Activated CD4-positive, alpha-beta T cell treated with anti-CD3 and anti-CD28 coated beads for 36 hours (primary cell): Measurements from ENCODE around the gene KIF3B. TPM values are rescaled to one million over a fixed set of nuclear protein-coding genes. Genes with fewer than 3 reads are reported as not detected.
A peak's percentile ranks its signal among the peaks of the same experiment; 100 is the strongest.
"Not testable (repeated sequence)": the region's sequence is repeated elsewhere in the genome, so short reads cannot be mapped to it uniquely, and the experiment has no call there.

Experiments
- ATAC-seq: fragments of 200-7000 bp; cut with Tn5 transposase; one replicate; pipeline ENCODE4 v1.10.0; 2021; ENCODE audit warnings: mild to moderate bottlenecking, moderate library complexity
- CTCF ChIA-PET: fragments of 350-600 bp; sonication (Branson Sonifier 250); formaldehyde crosslinking; loops from one replicate; lab custom pipeline; 2021; ENCODE audit warnings: antibody characterized with exemption; lab: Charles Lee
- POLR2A ChIA-PET: fragments of 350-600 bp; sonication (Branson Sonifier 250); formaldehyde crosslinking; loops from one replicate; lab custom pipeline; 2021; ENCODE audit warnings: antibody characterized with exemption, inconsistent platforms; lab: Charles Lee
- DNase-seq: peaks from one replicate; pipeline ENCODE4 v3.0.0-alpha.2; 2020
- H3K27ac Mint-ChIP-seq: one replicate; pipeline ENCODE4 v1.8.0; 2021; ENCODE audit warnings: mixed read lengths
- H3K27me3 Mint-ChIP-seq: one replicate; pipeline ENCODE4 v1.8.0; 2021; ENCODE audit warnings: mixed read lengths
- H3K36me3 Mint-ChIP-seq: one replicate; pipeline ENCODE4 v1.8.0; 2021; ENCODE audit warnings: low read depth, mixed read lengths
- H3K4me1 Mint-ChIP-seq: one replicate; pipeline ENCODE4 v1.8.0; 2021; ENCODE audit warnings: mixed read lengths
- H3K4me3 Mint-ChIP-seq: one replicate; pipeline ENCODE4 v1.8.0; 2021; ENCODE audit warnings: mild to moderate bottlenecking, moderate library complexity, mixed read lengths
- H3K9me3 Mint-ChIP-seq: one replicate; pipeline ENCODE4 v1.8.0; 2021; ENCODE audit warnings: low read depth, mixed read lengths
- intact Hi-C, 2 experiments: fragments of 100-400 bp; cut with DNase I in 1 of 2; cut with micrococcal nuclease in 1 of 2; formaldehyde crosslinking; loops; one replicate each; pipeline versions ENCODE4 v1.14.2 to v1.15.1; 2022 to 2024; cut with DNase I, micrococcal nuclease
- total RNA-seq, 2 experiments: library from RNA; stranded (reverse); gene quantifications; one replicate each; pipeline ENCODE4 v1.2.3, GENCODE V29; 2021

Gene KIF3B
- total RNA-seq, 2 experiments from 2014 or later = 39.9 to 40.7 TPM

DNA sequence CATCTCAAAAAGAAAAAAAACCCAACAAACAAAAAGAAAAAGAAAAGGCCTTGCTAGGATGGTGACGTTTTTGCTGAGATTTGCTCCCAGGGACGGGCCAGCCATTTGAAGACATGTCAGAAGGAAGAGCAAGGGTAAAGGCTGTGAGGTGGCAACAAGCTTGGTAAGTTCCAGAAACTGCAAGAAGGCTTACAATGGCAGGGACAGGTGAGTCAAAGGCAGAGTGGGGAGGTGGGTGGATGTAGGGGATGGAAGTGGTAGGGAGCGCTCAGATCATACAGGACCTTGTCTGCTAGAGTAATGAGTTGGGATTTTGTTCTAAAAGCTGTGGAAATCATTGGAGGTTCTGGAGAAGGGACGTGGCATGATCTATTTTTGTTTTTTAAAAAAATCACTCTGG lies 4.3 kb downstream of the KIF3B start:
- ATAC-seq (no peak), DNase-seq (peak; percentile 68)
- peaks cover 87% of the 10 kb centered on the region for H3K4me1 Mint-ChIP-seq
- ChIA-PET CTCF (interaction anchor here (0.7 kb wide), 1 partner anchor 196 kb away, joined by 4 read pairs; no protein-coding TSS in a partner anchor), POLR2A (interaction anchor here (1.6 kb wide), 1 partner anchor 78 kb away, joined by 4 read pairs; no protein-coding TSS in a partner anchor)
- intact Hi-C loops = no loop called here
- H3K27me3 Mint-ChIP-seq = no peaks in the 10 kb centered on the region
- H3K36me3 Mint-ChIP-seq = peaks cover 55% of the 10 kb centered on the region
- no peaks in the 10 kb centered on the region for H3K9me3 Mint-ChIP-seq
- peak overlapping the region; percentile 90 for H3K27ac Mint-ChIP-seq
- peak overlapping the region; percentile 30 for H3K4me3 Mint-ChIP-seq

DNA sequence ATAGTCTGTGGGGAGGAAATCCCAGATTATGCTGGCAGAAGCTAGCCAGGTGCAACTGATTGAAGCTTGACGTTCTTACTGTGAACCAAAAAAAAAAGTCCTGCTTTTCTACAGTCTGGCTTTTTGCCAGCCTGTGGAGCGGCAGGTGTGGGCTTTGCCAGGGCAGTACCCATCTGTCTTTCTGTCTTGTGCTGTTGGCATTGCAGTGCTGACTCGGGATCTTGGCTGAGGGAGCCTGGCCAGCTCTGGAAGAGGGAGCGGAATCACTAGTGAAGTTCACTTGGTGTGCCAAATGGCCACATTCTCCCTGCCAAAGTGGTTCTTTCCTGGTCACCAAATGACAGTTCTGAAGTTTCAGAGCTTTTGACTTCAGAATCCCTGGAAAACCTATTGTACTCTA lies 5.0 kb downstream of the KIF3B start:
- ChIA-PET POLR2A (interaction anchor here (1.6 kb wide), 1 partner anchor 79 kb away, joined by 4 read pairs; no protein-coding TSS in a partner anchor), CTCF (interaction anchor here (0.7 to 1.1 kb wide), 3 partner anchors 9 to 196 kb away, joined by 3 to 4 read pairs (median 3); no protein-coding TSS in a partner anchor)
- ATAC-seq (no peak), DNase-seq (no peak)
- Mint-ChIP-seq H3K4me1 (peaks cover 87% of the 10 kb centered on the region), H3K9me3 (no peaks in the 10 kb centered on the region), H3K36me3 (peaks cover 55% of the 10 kb centered on the region), H3K27me3 (no peaks in the 10 kb centered on the region), H3K27ac (peak overlapping the region; percentile 90), H3K4me3 (peak overlapping the region; percentile 30)
- intact Hi-C loops = no loop called here

DNA sequence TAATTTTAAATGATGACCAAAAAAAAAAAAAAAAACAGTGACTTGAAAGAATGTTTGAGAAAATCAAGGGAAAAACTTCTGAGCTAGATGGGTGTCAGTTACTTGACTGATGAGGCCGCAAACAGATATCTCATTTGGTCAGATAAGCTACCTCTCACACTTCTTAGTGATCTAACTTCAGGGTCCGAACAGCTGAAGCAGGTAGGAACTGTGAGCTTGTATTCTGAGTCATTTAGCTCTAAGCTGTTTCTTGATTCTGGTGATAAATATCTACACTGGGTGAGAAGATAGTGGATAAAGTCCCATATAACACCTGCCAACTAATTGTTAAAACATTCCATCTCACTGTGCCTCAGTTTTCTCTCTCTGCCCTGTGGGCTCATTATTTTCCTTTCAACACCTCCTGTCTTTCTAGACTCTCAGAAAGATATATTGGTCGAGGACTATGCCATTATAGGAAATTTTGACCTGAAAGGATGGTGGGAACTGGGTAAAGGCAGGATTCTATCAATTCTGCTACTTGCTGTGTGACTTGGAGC lies 7.7 kb downstream of the KIF3B start:
- intact Hi-C loops = loop anchor here (1.0 to 2.0 kb wide), 7 partner anchors 33 to 81 kb away; partner anchors contain the start of gene ASXL1 (in 1 of the 2)
- CTCF ChIA-PET = interaction anchor here (0.9 to 3.1 kb wide), 9 partner anchors 9 to 223 kb away, joined by 3 to 13 read pairs (median 7); partner anchors contain the start of gene KIF3B
- H3K9me3 Mint-ChIP-seq = no peaks in the 10 kb centered on the region
- H3K4me3 Mint-ChIP-seq = peak overlapping the region; percentile 58
- POLR2A ChIA-PET = interaction anchor here (0.5 to 2.9 kb wide), 14 partner anchors 8 to 743 kb away, joined by 3 to 40 read pairs (median 6); partner anchors contain the start of gene KIF3B
- ATAC-seq (peak; percentile 47), DNase-seq (no peak)
- peaks cover 56% of the 10 kb centered on the region for H3K36me3 Mint-ChIP-seq
- H3K27me3 Mint-ChIP-seq = no peaks in the 10 kb centered on the region
- peaks cover 88% of the 10 kb centered on the region for H3K4me1 Mint-ChIP-seq
- H3K27ac Mint-ChIP-seq = peak overlapping the region; percentile 97

DNA sequence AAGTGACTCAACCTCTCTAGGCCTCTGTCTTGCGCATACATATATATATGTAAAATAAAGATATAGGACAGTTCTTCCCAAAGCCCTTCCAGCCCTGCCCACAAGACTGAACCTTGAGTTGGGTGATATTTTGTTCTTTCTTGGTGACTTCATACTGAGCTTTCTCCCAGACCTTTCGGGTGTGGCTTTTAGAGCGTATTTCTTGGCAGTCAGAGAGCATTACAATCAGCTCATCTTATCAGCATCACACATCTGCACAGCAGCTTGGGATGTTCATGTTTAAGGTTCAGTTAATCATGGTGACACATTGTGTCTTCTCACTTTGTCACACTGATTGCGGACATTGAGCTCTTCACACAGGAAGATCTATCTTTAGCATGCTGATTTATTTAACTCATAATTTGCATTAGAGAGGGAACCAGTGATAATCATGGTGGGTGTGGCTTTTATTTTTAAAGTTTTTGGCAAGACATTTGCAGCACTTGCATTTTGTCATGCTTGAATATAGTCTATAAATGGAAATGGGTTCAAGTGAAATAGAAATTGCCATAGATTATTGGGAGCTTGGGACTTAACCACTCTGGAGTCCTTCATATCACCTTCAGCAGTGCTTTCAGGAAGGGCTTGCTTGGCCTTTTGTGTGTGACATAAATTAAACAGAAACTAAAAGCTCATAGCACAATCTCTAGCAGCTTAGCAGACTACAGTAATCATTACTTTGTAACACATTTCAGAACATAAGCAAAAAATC lies 8.3 kb downstream of the KIF3B start:
- CTCF ChIA-PET = interaction anchor here (0.8 to 3.1 kb wide), 10 partner anchors 8 to 223 kb away, joined by 3 to 13 read pairs (median 7); partner anchors contain the start of gene KIF3B
- peaks cover 88% of the 10 kb centered on the region for H3K4me1 Mint-ChIP-seq
- POLR2A ChIA-PET = interaction anchor here (0.5 to 2.9 kb wide), 14 partner anchors 9 to 744 kb away, joined by 3 to 40 read pairs (median 7); partner anchors contain the start of gene KIF3B
- peak overlapping the region; percentile 58 for H3K4me3 Mint-ChIP-seq
- H3K9me3 Mint-ChIP-seq = peaks cover under 1% of the 10 kb centered on the region
- DNase-seq (peak; percentile 70), ATAC-seq (peak; percentile 83)
- H3K27me3 Mint-ChIP-seq = no peaks in the 10 kb centered on the region
- peak overlapping the region; percentile 97 for H3K27ac Mint-ChIP-seq
- peaks cover 55% of the 10 kb centered on the region for H3K36me3 Mint-ChIP-seq
- intact Hi-C loops = loop anchor here (1.0 to 2.0 kb wide), 7 partner anchors 33 to 81 kb away; partner anchors contain the start of gene ASXL1 (in 1 of the 2)

DNA sequence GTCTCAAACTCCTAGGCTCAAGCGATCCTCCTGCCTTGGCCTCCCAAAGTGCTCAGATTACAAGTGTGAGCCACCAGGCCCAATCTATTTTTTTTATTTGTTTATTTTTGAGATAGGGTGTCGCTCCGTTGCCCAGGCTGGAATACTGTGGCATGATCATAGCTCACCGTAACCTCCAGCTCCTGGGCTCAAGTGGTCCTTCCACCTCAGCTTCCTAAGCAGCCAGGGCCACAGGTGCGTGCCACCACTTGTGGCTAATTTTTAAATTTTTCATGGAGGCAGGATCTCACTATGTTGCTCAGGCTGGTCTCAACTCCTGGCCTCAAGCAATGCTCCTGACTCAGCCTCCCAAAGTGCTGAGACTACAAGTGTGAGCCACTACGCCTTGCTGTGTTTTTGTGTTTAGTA lies 9.8 kb downstream of the KIF3B start:
- intact Hi-C loops = no loop called here
- Mint-ChIP-seq H3K4me1 (peaks cover 85% of the 10 kb centered on the region), H3K9me3 (peaks cover 1% of the 10 kb centered on the region), H3K4me3 (no peak overlapping the region), H3K27ac (peak overlapping the region; percentile 97), H3K27me3 (no peaks in the 10 kb centered on the region), H3K36me3 (peaks cover 47% of the 10 kb centered on the region)
- no peak for ATAC-seq
- POLR2A ChIA-PET = interaction anchor here (1.0 to 2.9 kb wide), 3 partner anchors 55 to 83 kb away, joined by 3 to 40 read pairs (median 23); no protein-coding TSS in a partner anchor
- DNase-seq = no peak
- CTCF ChIA-PET = interaction anchor here (3.1 kb wide), 1 partner anchor 55 kb away, joined by 13 read pairs; no protein-coding TSS in a partner anchor

DNA sequence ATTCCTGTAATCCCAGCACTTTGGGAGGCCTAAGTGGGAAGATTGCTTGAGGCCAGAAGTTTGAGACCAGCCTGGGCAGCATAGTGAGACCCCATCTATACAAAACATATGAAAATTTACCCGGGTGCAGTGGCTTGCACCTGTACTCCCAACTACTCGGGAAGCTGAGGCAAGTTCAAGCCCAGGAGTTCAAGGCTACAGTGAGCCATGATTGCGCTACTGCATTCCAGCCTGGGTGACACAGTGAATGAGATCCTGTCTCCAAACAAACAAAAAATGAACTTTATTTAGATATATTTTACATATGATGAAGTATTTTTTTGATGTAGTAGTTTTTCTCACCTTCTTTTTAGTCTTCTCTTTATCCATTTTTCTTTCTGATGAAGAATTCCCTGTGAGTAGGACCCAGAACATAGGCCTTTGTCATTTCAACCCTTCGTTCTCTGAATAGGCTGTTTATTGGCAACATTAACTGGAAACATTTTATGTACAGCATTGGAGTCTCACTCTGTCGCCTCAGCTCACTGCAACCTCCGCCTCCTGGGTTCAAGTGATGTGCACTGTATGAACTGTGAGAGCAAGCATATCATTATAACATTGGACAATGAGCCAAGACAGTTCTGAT lies 10.9 kb downstream of the KIF3B start:
- DNase-seq (no peak), ATAC-seq (no peak)
- ChIA-PET POLR2A (interaction anchor here (0.6 kb wide), 1 partner anchor 22 kb away, joined by 3 read pairs; no protein-coding TSS in a partner anchor), CTCF (interaction anchor here (0.5 to 1.2 kb wide), 5 partner anchors 21 to 68 kb away, joined by 3 to 4 read pairs (median 3); no protein-coding TSS in a partner anchor)
- H3K27ac Mint-ChIP-seq = peak overlapping the region; percentile 79
- peaks cover 80% of the 10 kb centered on the region for H3K4me1 Mint-ChIP-seq
- H3K36me3 Mint-ChIP-seq = peaks cover 46% of the 10 kb centered on the region
- H3K27me3 Mint-ChIP-seq = no peaks in the 10 kb centered on the region
- H3K4me3 Mint-ChIP-seq = no peak overlapping the region
- peaks cover 1% of the 10 kb centered on the region for H3K9me3 Mint-ChIP-seq
- intact Hi-C loops = no loop called here

DNA sequence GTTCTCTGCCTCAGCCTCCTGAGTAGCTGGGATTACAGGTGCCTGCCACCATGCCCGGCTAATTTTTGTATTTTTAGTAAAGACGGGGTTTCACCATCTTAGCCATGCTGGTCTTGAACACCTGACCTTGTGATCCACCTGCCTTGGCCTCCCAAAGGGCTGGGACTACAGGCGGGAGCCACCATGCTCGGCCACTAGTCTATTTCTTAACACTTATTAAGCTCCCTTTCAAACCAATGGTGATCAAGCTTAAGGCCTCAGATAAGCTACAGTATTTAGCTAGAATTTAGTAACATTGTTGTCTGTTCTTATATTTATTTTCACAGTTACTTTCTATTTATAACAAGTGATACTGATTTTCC lies 11.8 kb downstream of the KIF3B start:
- ChIA-PET CTCF (interaction anchor here (0.7 to 1.2 kb wide), 3 partner anchors 27 to 71 kb away, joined by 3 to 4 read pairs (median 3); no protein-coding TSS in a partner anchor), POLR2A (interaction anchor here (0.6 kb wide), 1 partner anchor 36 kb away, joined by 4 read pairs; no protein-coding TSS in a partner anchor)
- intact Hi-C loops, H3K9me3 Mint-ChIP-seq, DNase-seq, H3K27me3 Mint-ChIP-seq, H3K4me3 Mint-ChIP-seq, ATAC-seq: not testable (repeated sequence)
- peaks cover 48% of the 10 kb centered on the region for H3K36me3 Mint-ChIP-seq
- H3K4me1 Mint-ChIP-seq = peaks cover 79% of the 10 kb centered on the region
- H3K27ac Mint-ChIP-seq = peak overlapping the region; percentile 79

DNA sequence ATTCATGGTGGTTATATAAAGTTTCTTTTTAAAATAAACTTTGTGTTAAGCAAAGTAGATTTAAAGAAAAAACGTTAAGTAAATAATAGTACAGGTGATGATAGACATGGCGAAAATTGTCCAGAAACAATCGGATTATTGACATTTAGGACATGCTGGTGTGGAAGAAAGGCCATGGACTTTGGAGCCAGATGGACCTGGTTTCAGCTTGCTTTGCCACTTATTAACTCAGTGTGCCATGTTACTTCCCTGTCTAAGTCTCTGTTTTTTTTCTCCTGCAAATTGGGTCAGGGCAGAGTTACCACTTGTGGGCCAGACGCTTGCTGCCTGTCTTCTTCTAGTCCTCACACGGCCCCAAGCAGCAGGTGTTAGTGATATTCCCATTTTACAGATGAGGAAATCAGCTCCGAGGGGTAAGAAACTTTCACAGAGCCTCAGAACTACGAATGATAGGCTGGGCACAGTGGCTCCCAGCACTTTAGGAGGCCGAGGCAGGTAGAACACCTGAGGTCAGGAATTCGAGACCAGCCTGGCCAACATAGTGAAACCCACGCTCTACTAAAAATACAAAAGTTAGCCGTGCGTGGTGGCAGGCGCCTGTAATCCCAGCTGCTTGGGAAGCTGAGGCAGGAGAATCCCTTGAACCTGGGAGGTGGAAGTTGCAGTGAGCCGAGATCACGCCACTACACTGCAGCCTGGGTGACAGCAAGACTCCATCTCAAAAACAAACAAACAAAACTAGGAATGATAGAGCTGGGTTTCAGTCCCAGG lies 12.4 kb downstream of the KIF3B start:
- Mint-ChIP-seq H3K9me3 (peaks cover 1% of the 10 kb centered on the region), H3K27ac (peak overlapping the region; percentile 83), H3K27me3 (no peaks in the 10 kb centered on the region), H3K4me3 (no peak overlapping the region), H3K4me1 (peaks cover 78% of the 10 kb centered on the region), H3K36me3 (peaks cover 46% of the 10 kb centered on the region)
- intact Hi-C loops = no loop called here
- CTCF ChIA-PET = interaction anchor here (1.0 to 1.2 kb wide), 3 partner anchors 26 to 71 kb away, joined by 3 to 4 read pairs (median 3); no protein-coding TSS in a partner anchor
- POLR2A ChIA-PET = interaction anchor here (0.6 kb wide), 1 partner anchor 35 kb away, joined by 4 read pairs; no protein-coding TSS in a partner anchor
- no peak for DNase-seq
- no peak for ATAC-seq

DNA sequence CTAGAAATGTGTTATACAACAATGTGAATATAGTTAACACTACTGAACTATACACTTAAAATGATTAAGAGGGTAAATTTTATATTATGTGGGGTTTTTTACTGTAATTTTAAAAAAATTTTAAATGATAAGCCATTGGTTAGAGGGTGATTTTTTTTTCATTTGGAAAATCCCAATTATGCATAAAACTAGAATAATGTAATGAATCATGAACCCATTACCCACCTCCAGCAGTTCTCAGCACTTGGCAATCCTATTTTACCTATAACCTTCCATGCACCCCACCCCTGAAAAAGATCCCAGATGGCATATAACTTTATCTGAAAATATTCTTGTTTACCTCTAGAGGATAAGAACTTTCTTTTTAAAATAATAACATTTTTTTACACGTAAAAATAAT lies 13.7 kb downstream of the KIF3B start:
- intact Hi-C loops = no loop called here

DNA sequence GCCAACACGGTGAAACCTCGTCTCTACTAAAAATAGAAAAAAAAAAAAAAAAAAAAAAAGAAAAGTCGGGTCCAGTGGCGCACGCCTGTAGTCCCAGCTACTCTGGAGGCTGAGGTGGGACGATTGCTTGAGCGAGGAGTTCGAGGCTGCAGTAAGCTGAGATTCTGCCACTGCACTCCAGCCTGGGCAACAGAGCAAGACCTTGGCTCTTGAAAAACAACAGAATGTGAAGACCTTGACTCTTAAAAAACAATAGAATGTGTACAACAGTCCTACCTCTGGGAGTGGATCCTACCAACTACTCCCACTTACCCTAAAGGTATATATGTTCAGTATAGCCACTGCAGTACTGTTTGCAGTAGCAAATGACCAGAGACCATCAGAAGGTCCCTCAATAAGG lies 15.1 kb downstream of the KIF3B start:
- Mint-ChIP-seq H3K36me3 (peaks cover 47% of the 10 kb centered on the region), H3K4me3 (no peak overlapping the region), H3K27ac (peak overlapping the region; percentile 37), H3K27me3 (no peaks in the 10 kb centered on the region), H3K9me3 (peaks cover 1% of the 10 kb centered on the region), H3K4me1 (peaks cover 67% of the 10 kb centered on the region)
- ATAC-seq = no peak
- no peak for DNase-seq
- intact Hi-C loops = no loop called here
- CTCF ChIA-PET = interaction anchor here (0.6 to 0.8 kb wide), 3 partner anchors 36 to 147 kb away, joined by 3 to 4 read pairs (median 3); no protein-coding TSS in a partner anchor
- POLR2A ChIA-PET = interaction anchor here (0.6 kb wide), 1 partner anchor 70 kb away, joined by 3 read pairs; no protein-coding TSS in a partner anchor

More for the DNA sequence above, 13.7 kb downstream of the KIF3B start:
- POLR2A ChIA-PET = interaction anchor here (0.6 kb wide), 3 partner anchors 38 to 132 kb away, joined by 3 to 7 read pairs (median 4); no protein-coding TSS in a partner anchor
- no peak overlapping the region for H3K4me3 Mint-ChIP-seq
- no peaks in the 10 kb centered on the region for H3K27me3 Mint-ChIP-seq
- peaks cover 45% of the 10 kb centered on the region for H3K36me3 Mint-ChIP-seq
- H3K4me1 Mint-ChIP-seq = peaks cover 66% of the 10 kb centered on the region
- ATAC-seq (peak; percentile 64), DNase-seq (no peak)
- H3K9me3 Mint-ChIP-seq = peaks cover 1% of the 10 kb centered on the region
- CTCF ChIA-PET = interaction anchor here (0.6 to 1.2 kb wide), 5 partner anchors 8 to 132 kb away, joined by 3 to 4 read pairs (median 3); no protein-coding TSS in a partner anchor
- H3K27ac Mint-ChIP-seq = peak overlapping the region; percentile 86
